Activated T-cell treated with anti-CD3 and anti-CD28 coated beads, Interleukin-2, amount 50 U/mL, for 24 hours (primary cell): ENCODE data around the gene CDCA4.

Experiments
- DNase-seq: peaks from one replicate; pipeline ENCODE4 v3.0.0-alpha.2; 2020
- H3K27ac Mint-ChIP-seq: 2 replicates; pipeline ENCODE4 v1.8.0; 2020; ENCODE audit warnings: mild to moderate bottlenecking, mixed read lengths
- H3K27me3 Mint-ChIP-seq: 2 replicates; pipeline ENCODE4 v1.8.0; 2020; ENCODE audit warnings: mixed read lengths
- H3K36me3 Mint-ChIP-seq: 2 replicates; pipeline ENCODE4 v1.8.0; 2020; ENCODE audit warnings: low read depth, mixed read lengths
- H3K4me1 Mint-ChIP-seq: 2 replicates; pipeline ENCODE4 v1.8.0; 2020; ENCODE audit warnings: low read depth, mixed read lengths
- H3K4me3 Mint-ChIP-seq: 2 replicates; pipeline ENCODE4 v1.8.0; 2020; ENCODE audit warnings: mild to moderate bottlenecking, moderate library complexity, mixed read lengths
- H3K9me3 Mint-ChIP-seq: 2 replicates; pipeline ENCODE4 v1.8.0; 2020; ENCODE audit warnings: mixed read lengths

The CDCA4 gene

GRCh38 chr14:104984056-104984894 is 36.6 kb downstream of the CDCA4 start:
- Mint-ChIP-seq H3K36me3 (no peaks in the 10 kb centered on the region), H3K9me3 (no peaks in the 10 kb centered on the region), H3K4me1 (peaks cover 9% of the 10 kb centered on the region), H3K27me3 (peaks cover 4% of the 10 kb centered on the region), H3K4me3 (peak overlapping the region; percentile 71), H3K27ac (peak overlapping the region; percentile 67)
- no peak for DNase-seq

- H3K27ac Mint-ChIP-seq: no peak overlapping the region
- no peak overlapping the region for H3K4me3 Mint-ChIP-seq
- peaks cover 13% of the 10 kb centered on the region for H3K27me3 Mint-ChIP-seq
- peaks cover 11% of the 10 kb centered on the region for H3K4me1 Mint-ChIP-seq
- H3K9me3 Mint-ChIP-seq: no peaks in the 10 kb centered on the region
- no peak for DNase-seq
- H3K36me3 Mint-ChIP-seq: no peaks in the 10 kb centered on the region
These were observed 37.6 kb downstream of the CDCA4 start for GRCh38 chr14:104983231-104983721.

GRCh38 chr14:104982548-104983230 is 38.2 kb downstream of the CDCA4 start:
- Mint-ChIP-seq H3K4me1 (peaks cover 13% of the 10 kb centered on the region), H3K4me3 (no peak overlapping the region), H3K27me3 (peaks cover 14% of the 10 kb centered on the region), H3K27ac (no peak overlapping the region), H3K36me3 (no peaks in the 10 kb centered on the region), H3K9me3 (no peaks in the 10 kb centered on the region)
- no peak for DNase-seq

- Mint-ChIP-seq H3K4me1 (peaks cover 17% of the 10 kb centered on the region), H3K4me3 (no peak overlapping the region), H3K9me3 (no peaks in the 10 kb centered on the region), H3K36me3 (no peaks in the 10 kb centered on the region), H3K27me3 (peaks cover 22% of the 10 kb centered on the region), H3K27ac (no peak overlapping the region)
- no peak for DNase-seq
These were observed 39.0 kb downstream of the CDCA4 start for GRCh38 chr14:104981699-104982541.

GRCh38 chr14:104980611-104981531 is 40.0 kb downstream of the CDCA4 start:
- Mint-ChIP-seq H3K36me3 (no peaks in the 10 kb centered on the region), H3K27ac (no peak overlapping the region), H3K27me3 (peaks cover 31% of the 10 kb centered on the region), H3K9me3 (no peaks in the 10 kb centered on the region), H3K4me3 (no peak overlapping the region), H3K4me1 (peaks cover 14% of the 10 kb centered on the region)
- no peak for DNase-seq

- no peak for DNase-seq
- H3K36me3 Mint-ChIP-seq: no peaks in the 10 kb centered on the region
- H3K9me3 Mint-ChIP-seq: no peaks in the 10 kb centered on the region
- H3K4me1 Mint-ChIP-seq: peaks cover 17% of the 10 kb centered on the region
- H3K4me3 Mint-ChIP-seq: no peak overlapping the region
- peaks cover 34% of the 10 kb centered on the region for H3K27me3 Mint-ChIP-seq
- no peak overlapping the region for H3K27ac Mint-ChIP-seq
These were observed 40.9 kb downstream of the CDCA4 start for GRCh38 chr14:104979758-104980610.

GRCh38 chr14:104978746-104979691 is 41.9 kb downstream of the CDCA4 start:
- Mint-ChIP-seq H3K4me1 (peaks cover 13% of the 10 kb centered on the region), H3K4me3 (peak overlapping the region; percentile 31), H3K27ac (no peak overlapping the region), H3K27me3 (peaks cover 34% of the 10 kb centered on the region), H3K9me3 (no peaks in the 10 kb centered on the region), H3K36me3 (no peaks in the 10 kb centered on the region)
- no peak for DNase-seq

- Mint-ChIP-seq H3K4me3 (peak within 1 kb of the TSS; percentile 74), H3K36me3 (no peaks in the 10 kb centered on the region), H3K4me1 (peaks cover 13% of the 10 kb centered on the region), H3K27me3 (peaks cover 34% of the 10 kb centered on the region), H3K27ac (no peak within 1 kb of the TSS), H3K9me3 (no peaks in the 10 kb centered on the region)
- peak; percentile 71 for DNase-seq
These were observed 42.9 kb downstream of the CDCA4 start, which contains the start of gene AHNAK2 for GRCh38 chr14:104977681-104978653. Gene AHNAK2, minus strand, starts transcription at chr14:104978374. Its CDS starts 137 bp downstream, at chr14:104978237.

- DNase-seq: no peak
- Mint-ChIP-seq H3K4me1 (peaks cover 13% of the 10 kb centered on the region), H3K4me3 (peak overlapping the region; percentile 74), H3K9me3 (no peaks in the 10 kb centered on the region), H3K36me3 (no peaks in the 10 kb centered on the region), H3K27ac (no peak overlapping the region), H3K27me3 (peaks cover 34% of the 10 kb centered on the region)
These were observed 43.7 kb downstream of the CDCA4 start for GRCh38 chr14:104977008-104977680.

GRCh38 chr14:104976198-104977007 is 44.5 kb downstream of the CDCA4 start:
- Mint-ChIP-seq H3K27ac (no peak overlapping the region), H3K36me3 (no peaks in the 10 kb centered on the region), H3K4me3 (peak overlapping the region; percentile 15), H3K4me1 (peaks cover 13% of the 10 kb centered on the region), H3K9me3 (no peaks in the 10 kb centered on the region), H3K27me3 (peaks cover 34% of the 10 kb centered on the region)
- peak; percentile 93 for DNase-seq
